Erythroblast (primary cell): Measurements from ENCODE around the gene CPED1.

Experiments
- GATA1 ChIP-seq: IDR thresholded peaks from 2 replicates; pipeline ENCODE4 v1.6.1; 2011; ENCODE audit warnings: low read depth, mild to moderate bottlenecking, control low read depth, low read length, moderate library complexity
- POLR2A ChIP-seq: IDR thresholded peaks from 2 replicates; pipeline ENCODE4 v1.6.1; 2011; ENCODE audit warnings: mild to moderate bottlenecking, low read length

- TF ChIP-seq POLR2A (no peak), GATA1 (no peak)
Observed at GRCh38 chr7:121175826-121176225, 187.3 kb downstream of the CPED1 start.
